ENCODE results near the gene IFRD1. TPM values are rescaled to one million over a fixed set of nuclear protein-coding genes. Genes with fewer than 3 reads are reported as not detected.

The IFRD1 gene
- total and polyA plus RNA-seq, 3 experiments from 2014 or later: 37.9 to 58.8 (median 56.6) TPM

GRCh38 chr7:112416127-112416526, 34.1 kb upstream of the IFRD1 start:
- Mint-ChIP-seq H3K27me3 (peaks cover 5 to 8% of the 10 kb centered on the region in 2 donors), H3K36me3 (peaks cover 0 to 4% (median 0%) of the 10 kb centered on the region in 3 donors), H3K9me3 (peaks cover 0 to 1% (median 0%) of the 10 kb centered on the region in 5 donors), H3K4me3 (no peak overlapping the region), H3K27ac (no peak overlapping the region), H3K4me1 (no peaks in the 10 kb centered on the region)
- DNase-seq: no peak
- Histone ChIP-seq H3K4me1 (ENCODE audit: insufficient read depth, low read length) (no peaks in the 10 kb centered on the region), H3K27ac (ENCODE audit: low read depth, low read length) (no peak overlapping the region), H3K9me3 (ENCODE audit: low read length) (no peaks in the 10 kb centered on the region), H3K36me3 (ENCODE audit: insufficient read depth, low read length) (no peaks in the 10 kb centered on the region), H3K4me3 (ENCODE audit: low read length) (no peak overlapping the region), H3K27me3 (ENCODE audit: insufficient read depth, low read length, poor library complexity, severe bottlenecking) (no peaks in the 10 kb centered on the region)
- ChIA-PET POLR2A (no interaction called here), CTCF (interaction anchor here (0.9 kb wide), 1 partner anchor 680 kb away, joined by 3 read pairs; no protein-coding TSS in a partner anchor)

GRCh38 chr7:112419543-112420130, 30.6 kb upstream of the IFRD1 start:
- POLR2A ChIA-PET: no interaction called here
- Mint-ChIP-seq H3K36me3 (peaks cover 0 to 4% (median 0%) of the 10 kb centered on the region in 3 donors), H3K27me3 (peaks cover 5% of the 10 kb centered on the region in 2 donors), H3K4me3 (no peak overlapping the region), H3K4me1 (peaks cover 16 to 22% (median 20%) of the 10 kb centered on the region in 3 donors), H3K9me3 (peaks cover 0 to 1% (median 0%) of the 10 kb centered on the region in 5 donors), H3K27ac (no peak overlapping the region)
- H3K9me3 ChIP-seq (ENCODE audit: low read length): no peaks in the 10 kb centered on the region
- peaks cover 19% of the 10 kb centered on the region for H3K4me1 ChIP-seq (ENCODE audit: insufficient read depth, low read length)
- no peaks in the 10 kb centered on the region for H3K27me3 ChIP-seq (ENCODE audit: insufficient read depth, low read length, poor library complexity, severe bottlenecking)
- no peaks in the 10 kb centered on the region for H3K36me3 ChIP-seq (ENCODE audit: insufficient read depth, low read length)
- no peak overlapping the region for H3K27ac ChIP-seq (ENCODE audit: low read depth, low read length)
- no peak overlapping the region for H3K4me3 ChIP-seq (ENCODE audit: low read length)
- CTCF ChIA-PET: no interaction called here
- no peak for DNase-seq

DNA sequence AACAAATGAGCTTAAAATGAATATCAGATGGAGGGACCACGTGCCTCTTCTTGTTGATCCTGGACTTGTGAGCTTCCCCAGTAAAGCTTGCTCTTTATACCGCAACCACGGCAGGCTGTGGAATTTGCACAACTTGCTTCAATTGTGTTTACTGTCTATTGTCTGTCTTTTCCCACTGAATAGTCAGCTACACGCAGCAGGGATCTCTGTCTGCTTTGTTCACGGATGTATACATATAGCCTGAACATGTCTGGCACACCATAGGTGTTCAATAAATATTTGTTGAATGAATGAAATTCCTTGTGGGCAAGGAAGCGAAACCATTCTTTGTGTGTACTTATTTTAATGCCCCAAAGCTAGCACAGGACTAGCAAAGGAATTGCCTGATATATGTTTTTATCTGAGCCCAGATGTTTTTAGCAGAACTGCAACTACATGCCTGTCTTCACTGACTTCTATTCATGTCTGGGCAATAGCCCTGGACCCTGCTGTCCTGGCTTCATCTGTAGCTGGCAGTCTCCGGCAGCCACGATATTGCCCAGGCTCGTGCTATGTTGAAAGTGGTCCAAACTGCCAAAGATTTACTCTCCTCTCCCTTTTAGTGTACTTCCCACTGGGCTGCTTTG, 29.9 kb upstream of the IFRD1 start:
- H3K27ac Mint-ChIP-seq: peak overlapping the region in 1 of 8 donors; percentile 8
- peaks cover 0 to 4% (median 0%) of the 10 kb centered on the region in 3 donors for H3K36me3 Mint-ChIP-seq
- ChIA-PET CTCF (no interaction called here), POLR2A (no interaction called here)
- Histone ChIP-seq H3K9me3 (ENCODE audit: low read length) (no peaks in the 10 kb centered on the region), H3K36me3 (ENCODE audit: insufficient read depth, low read length) (no peaks in the 10 kb centered on the region), H3K4me1 (ENCODE audit: insufficient read depth, low read length) (peaks cover 19% of the 10 kb centered on the region), H3K27me3 (ENCODE audit: insufficient read depth, low read length, poor library complexity, severe bottlenecking) (no peaks in the 10 kb centered on the region), H3K27ac (ENCODE audit: low read depth, low read length) (no peak overlapping the region), H3K4me3 (ENCODE audit: low read length) (no peak overlapping the region)
- no peak for DNase-seq
- H3K9me3 Mint-ChIP-seq: peaks cover 0 to 1% (median 0%) of the 10 kb centered on the region in 5 donors
- H3K4me1 Mint-ChIP-seq: peaks cover 16 to 22% (median 20%) of the 10 kb centered on the region in 3 donors
- H3K4me3 Mint-ChIP-seq: no peak overlapping the region
- peaks cover 0 to 2% of the 10 kb centered on the region in 2 donors for H3K27me3 Mint-ChIP-seq

DNA sequence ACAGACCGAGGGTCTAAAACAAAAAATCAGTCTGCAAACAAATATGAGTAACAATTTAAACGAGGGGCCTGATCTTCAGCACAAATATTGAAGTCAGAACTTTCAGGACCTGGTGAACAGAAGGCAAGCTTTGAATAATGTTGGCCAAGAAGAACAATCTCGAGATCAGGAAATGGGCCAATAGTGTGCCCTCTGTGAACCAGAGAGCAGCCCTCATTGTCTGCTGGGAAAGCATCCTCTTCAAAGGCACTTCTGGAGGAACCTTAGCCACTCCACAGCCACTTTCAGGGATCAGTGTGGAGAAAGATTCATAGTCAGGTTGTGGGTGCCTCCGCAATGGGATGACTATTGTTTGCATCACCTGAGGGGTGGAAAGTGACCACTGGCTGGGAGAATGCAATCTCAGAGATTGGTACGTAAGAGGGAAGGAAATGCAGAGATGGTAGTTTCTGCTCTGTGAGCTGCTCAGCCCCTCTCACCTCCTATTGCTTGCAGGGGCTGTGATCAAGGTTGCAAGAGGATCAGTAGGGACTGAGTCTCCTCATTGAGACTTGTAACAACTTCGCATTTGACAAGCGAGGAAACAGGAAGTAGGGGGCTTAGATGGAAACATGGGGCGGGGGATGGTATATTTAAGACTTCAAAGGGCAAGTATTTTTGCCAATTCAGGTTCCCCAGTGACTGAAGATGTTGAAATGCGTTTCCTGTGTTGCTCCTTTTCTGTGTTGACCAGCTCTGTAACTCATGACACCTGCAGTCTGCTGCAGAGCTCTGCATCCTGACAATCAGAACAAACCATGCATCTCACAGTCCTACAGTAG, 28.4 kb upstream of the IFRD1 start:
- Mint-ChIP-seq H3K27me3 (peaks cover 0 to 1% of the 10 kb centered on the region in 2 donors), H3K27ac (peak overlapping the region in 4 of 8 donors; percentile 42 to 87 (median 50)), H3K9me3 (peaks cover 0 to 1% (median 0%) of the 10 kb centered on the region in 5 donors), H3K36me3 (peaks cover 0 to 4% (median 0%) of the 10 kb centered on the region in 3 donors), H3K4me1 (peaks cover 16 to 22% (median 20%) of the 10 kb centered on the region in 3 donors), H3K4me3 (peak overlapping the region in 1 of 7 donors; percentile 54)
- Histone ChIP-seq H3K27ac (ENCODE audit: low read depth, low read length) (no peak overlapping the region), H3K9me3 (ENCODE audit: low read length) (no peaks in the 10 kb centered on the region), H3K4me1 (ENCODE audit: insufficient read depth, low read length) (peaks cover 19% of the 10 kb centered on the region), H3K27me3 (ENCODE audit: insufficient read depth, low read length, poor library complexity, severe bottlenecking) (no peaks in the 10 kb centered on the region), H3K4me3 (ENCODE audit: low read length) (no peak overlapping the region), H3K36me3 (ENCODE audit: insufficient read depth, low read length) (no peaks in the 10 kb centered on the region)
- ChIA-PET POLR2A (interaction anchor here (1.4 kb wide), 1 partner anchor 29 kb away, joined by 4 read pairs; the partner anchor contains the start of gene IFRD1), CTCF (no interaction called here)
- DNase-seq: peak in 1 of 5 donors; percentile 34

- ChIA-PET CTCF (interaction anchor here (1.4 kb wide), 1 partner anchor 27 kb away, joined by 4 read pairs; the partner anchor contains the start of gene IFRD1), POLR2A (interaction anchor here (1.4 kb wide), 1 partner anchor 27 kb away, joined by 4 read pairs; the partner anchor contains the start of gene IFRD1)
- Histone ChIP-seq H3K27me3 (ENCODE audit: insufficient read depth, low read length, poor library complexity, severe bottlenecking) (no peaks in the 10 kb centered on the region), H3K9me3 (ENCODE audit: low read length) (no peaks in the 10 kb centered on the region), H3K36me3 (ENCODE audit: insufficient read depth, low read length) (no peaks in the 10 kb centered on the region), H3K4me1 (ENCODE audit: insufficient read depth, low read length) (peaks cover 19% of the 10 kb centered on the region), H3K27ac (ENCODE audit: low read depth, low read length) (no peak overlapping the region), H3K4me3 (ENCODE audit: low read length) (no peak overlapping the region)
- Mint-ChIP-seq H3K36me3 (no peaks in the 10 kb centered on the region), H3K4me1 (peaks cover 16 to 22% (median 20%) of the 10 kb centered on the region in 3 donors), H3K27me3 (no peaks in the 10 kb centered on the region), H3K4me3 (no peak overlapping the region), H3K27ac (no peak overlapping the region), H3K9me3 (no peaks in the 10 kb centered on the region)
- DNase-seq: no peak
Observed at GRCh38 chr7:112422842-112423496, 27.3 kb upstream of the IFRD1 start.

GRCh38 chr7:112423987-112424386, 26.3 kb upstream of the IFRD1 start:
- Mint-ChIP-seq H3K4me3 (no peak overlapping the region), H3K36me3 (no peaks in the 10 kb centered on the region), H3K27ac (peak overlapping the region in 1 of 8 donors; percentile 38), H3K4me1 (peaks cover 16 to 22% (median 20%) of the 10 kb centered on the region in 3 donors), H3K9me3 (no peaks in the 10 kb centered on the region), H3K27me3 (no peaks in the 10 kb centered on the region)
- Histone ChIP-seq H3K4me1 (ENCODE audit: insufficient read depth, low read length) (peaks cover 19% of the 10 kb centered on the region), H3K9me3 (ENCODE audit: low read length) (no peaks in the 10 kb centered on the region), H3K27me3 (ENCODE audit: insufficient read depth, low read length, poor library complexity, severe bottlenecking) (no peaks in the 10 kb centered on the region), H3K27ac (ENCODE audit: low read depth, low read length) (no peak overlapping the region), H3K4me3 (ENCODE audit: low read length) (no peak overlapping the region), H3K36me3 (ENCODE audit: insufficient read depth, low read length) (no peaks in the 10 kb centered on the region)
- ChIA-PET POLR2A (no interaction called here), CTCF (interaction anchor here (1.4 kb wide), 1 partner anchor 26 kb away, joined by 4 read pairs; the partner anchor contains the start of gene IFRD1)
- DNase-seq: no peak

- Mint-ChIP-seq H3K4me3 (no peak overlapping the region), H3K36me3 (no peaks in the 10 kb centered on the region), H3K9me3 (no peaks in the 10 kb centered on the region), H3K27ac (no peak overlapping the region), H3K27me3 (no peaks in the 10 kb centered on the region), H3K4me1 (peaks cover 4 to 7% (median 5%) of the 10 kb centered on the region in 3 donors)
- Histone ChIP-seq H3K4me1 (ENCODE audit: insufficient read depth, low read length) (peaks cover 5% of the 10 kb centered on the region), H3K36me3 (ENCODE audit: insufficient read depth, low read length) (no peaks in the 10 kb centered on the region), H3K4me3 (ENCODE audit: low read length) (no peak overlapping the region), H3K9me3 (ENCODE audit: low read length) (no peaks in the 10 kb centered on the region), H3K27me3 (ENCODE audit: insufficient read depth, low read length, poor library complexity, severe bottlenecking) (no peaks in the 10 kb centered on the region), H3K27ac (ENCODE audit: low read depth, low read length) (no peak overlapping the region)
- ChIA-PET CTCF (no interaction called here), POLR2A (interaction anchor here (1.4 kb wide), 1 partner anchor 22 kb away, joined by 8 read pairs; the partner anchor contains the start of gene IFRD1)
- no peak for DNase-seq
Observed at GRCh38 chr7:112427984-112428383, 22.3 kb upstream of the IFRD1 start.

Data from CD8-positive, alpha-beta memory T cell (primary cell).